HG03097 (cell line): Measurements from ENCODE around the gene MAD1L1.

ENCODE experiments used
- ATAC-seq: cut with Tn5 transposase; IDR thresholded peaks from one replicate; pipeline ENCODE4 v1.9.1; 2021; ENCODE audit not compliant: unreplicated experiment, low FRiP score

The MAD1L1 gene

GRCh38 chr7:1913466-1914282 lies 319.1 kb downstream of the MAD1L1 start:
- ATAC-seq: no peak

- ATAC-seq: no peak
Observed at GRCh38 chr7:1912593-1913465, 319.9 kb downstream of the MAD1L1 start.

GRCh38 chr7:1911571-1911970 lies 321.2 kb downstream of the MAD1L1 start:
- ATAC-seq: no peak

GRCh38 chr7:1910827-1911226 lies 321.9 kb downstream of the MAD1L1 start:
- no peak for ATAC-seq

- ATAC-seq: no peak
Observed at GRCh38 chr7:1910081-1910685, 322.6 kb downstream of the MAD1L1 start.

GRCh38 chr7:1909476-1909875 lies 323.3 kb downstream of the MAD1L1 start:
- no peak for ATAC-seq

- ATAC-seq: no peak
Observed at GRCh38 chr7:1908823-1909420, 323.8 kb downstream of the MAD1L1 start.

GRCh38 chr7:1907751-1908365 lies 324.9 kb downstream of the MAD1L1 start:
- no peak for ATAC-seq

- no peak for ATAC-seq
Observed at GRCh38 chr7:1906988-1907745, 325.6 kb downstream of the MAD1L1 start.

- no peak for ATAC-seq
Observed at GRCh38 chr7:1906087-1906830, 326.5 kb downstream of the MAD1L1 start.

- ATAC-seq: no peak
Observed at GRCh38 chr7:1902231-1902855, 330.4 kb downstream of the MAD1L1 start.

GRCh38 chr7:1901431-1902210 lies 331.1 kb downstream of the MAD1L1 start:
- no peak for ATAC-seq

- ATAC-seq: no peak
Observed at GRCh38 chr7:1900847-1901246, 331.9 kb downstream of the MAD1L1 start.

GRCh38 chr7:1899951-1900762 lies 332.6 kb downstream of the MAD1L1 start:
- no peak for ATAC-seq

- no peak for ATAC-seq
Observed at GRCh38 chr7:1899196-1899595, 333.5 kb downstream of the MAD1L1 start.

- ATAC-seq: no peak
Observed at GRCh38 chr7:1898628-1899185, 334.0 kb downstream of the MAD1L1 start.
